ENCODE measurements around the gene ITIH1. TPM values are rescaled to one million over a fixed set of nuclear protein-coding genes. Genes with fewer than 3 reads are reported as not detected.

The ITIH1 gene
- total RNA-seq, 1 experiment from 2014 or later = not detected

GRCh38 chr3:52777959-52778805, 783 bp downstream of the ITIH1 start:
- no peaks in the 10 kb centered on the region for H3K36me3 ChIP-seq (ENCODE audit: low read depth, low read length)
- no peaks in the 10 kb centered on the region for H3K9me3 ChIP-seq (ENCODE audit: low read length)
- H3F3A ChIP-seq (ENCODE audit: low read length, unreplicated experiment) = no peaks in the 10 kb centered on the region
- CTCF ChIA-PET = no interaction called here
- TF ChIP-seq EZH2 (IDR thresholded peaks at IDR 0.05; ENCODE audit: low read length, unreplicated experiment) = no peak
- no peak for TF ChIP-seq EZH2phosphoT487 (IDR thresholded peaks at IDR 0.05; ENCODE audit: borderline replicate concordance, low read length)
- no peak for TF ChIP-seq CTCF (conservative IDR thresholded peaks at IDR 0.05; ENCODE audit: low read depth, low read length)
- no peak overlapping the region for H3K9ac ChIP-seq (ENCODE audit: low read length)
- peaks cover 25% of the 10 kb centered on the region for H3K27me3 ChIP-seq (ENCODE audit: low read length)
- H4K20me1 ChIP-seq (ENCODE audit: low read length) = no peaks in the 10 kb centered on the region
- no peaks in the 10 kb centered on the region for H3K4me1 ChIP-seq (ENCODE audit: insufficient read depth, low read length)
- no peak overlapping the region for H3K4me3 ChIP-seq (ENCODE audit: low read length)
- H3K4me2 ChIP-seq (ENCODE audit: low read length) = no peak overlapping the region
- BruUV-seq (replicated peaks) = no TSS peak
- H3K9me2 ChIP-seq (replicated peaks; ENCODE audit: low read length) = no peaks in the 10 kb centered on the region
- no peak for ATAC-seq
- POLR2A ChIA-PET (ENCODE audit: unreplicated experiment) = no interaction called here
- DNase-seq = no peak
- no peak overlapping the region for H3K27ac ChIP-seq (ENCODE audit: low read length)
- intact Hi-C loops (cut with micrococcal nuclease) = loop anchor here (10.0 kb wide), 1 partner anchor 287 kb away; no protein-coding TSS in a partner anchor
- no peak overlapping the region for H2AFZ ChIP-seq (ENCODE audit: low read length)
- H3K79me2 ChIP-seq (ENCODE audit: low read length) = no peaks in the 10 kb centered on the region

GRCh38 chr3:52779011-52779836, 1.8 kb downstream of the ITIH1 start:
- Histone ChIP-seq H3K27me3 (ENCODE audit: low read length) (peaks cover 26% of the 10 kb centered on the region), H3K9ac (ENCODE audit: low read length) (no peak overlapping the region), H4K20me1 (ENCODE audit: low read length) (no peaks in the 10 kb centered on the region), H3F3A (ENCODE audit: low read length, unreplicated experiment) (no peaks in the 10 kb centered on the region), H3K36me3 (ENCODE audit: low read depth, low read length) (no peaks in the 10 kb centered on the region), H3K27ac (ENCODE audit: low read length) (no peak overlapping the region), H3K9me2 (replicated peaks; ENCODE audit: low read length) (no peaks in the 10 kb centered on the region), H3K4me2 (ENCODE audit: low read length) (no peak overlapping the region), H3K9me3 (ENCODE audit: low read length) (no peaks in the 10 kb centered on the region), H3K4me3 (ENCODE audit: low read length) (no peak overlapping the region), H2AFZ (ENCODE audit: low read length) (no peak overlapping the region), H3K4me1 (ENCODE audit: insufficient read depth, low read length) (no peaks in the 10 kb centered on the region), H3K79me2 (ENCODE audit: low read length) (no peaks in the 10 kb centered on the region)
- no peak for ATAC-seq
- no peak for DNase-seq
- no TSS peak for BruUV-seq (replicated peaks)
- CTCF ChIA-PET = no interaction called here
- POLR2A ChIA-PET (ENCODE audit: unreplicated experiment) = no interaction called here
- intact Hi-C loops (cut with micrococcal nuclease) = loop anchor here (10.0 kb wide), 1 partner anchor 286 kb away; no protein-coding TSS in a partner anchor
- no peak for TF ChIP-seq EZH2 (IDR thresholded peaks at IDR 0.05; ENCODE audit: low read length, unreplicated experiment)
- no peak for TF ChIP-seq EZH2phosphoT487 (IDR thresholded peaks at IDR 0.05; ENCODE audit: borderline replicate concordance, low read length)
- TF ChIP-seq CTCF (conservative IDR thresholded peaks at IDR 0.05; ENCODE audit: low read depth, low read length) = no peak

All from PC-3 (cell line).